K562 (cell line): ENCODE measurements around the gene NEK4. TPM values are rescaled to one million over a fixed set of nuclear protein-coding genes. Genes with fewer than 3 reads are reported as not detected.

Experiments used
- ATAC-seq: fragments of 200-7000 bp; cut with Tn5 transposase; 3 replicates; pipeline ENCODE4 v1.9.1; 2020; ENCODE audit warnings: moderate library complexity
- BruUV-seq: library from RNA; stranded (reverse); fragments of 400-500 nt; replicated peaks from 2 replicates; lab custom pipeline; 2021; lab: Mats Ljungman, UMichigan
- CTCF ChIA-PET: fragments of 300-600 bp; formaldehyde crosslinking; extraction: SDS; loops from one replicate; lab custom pipeline; 2021; ENCODE audit warnings: low intra/inter-chr PET ratio; lab: Yijun Ruan, JAX
- POLR2A ChIA-PET: fragments of 300-600, 350-650 bp; sonication (Branson Sonifier 250); formaldehyde crosslinking; extraction: SDS; loops from one replicate; lab custom pipeline; 2021; ENCODE audit warnings: antibody characterized with exemption, inconsistent platforms; lab: Yijun Ruan, JAX
- DNase-seq, 4 experiments: peaks; one replicate each; pipeline versions ENCODE4 v3.0.0 to v3.0.0-alpha.2; 2011 to 2018; ENCODE audit warnings: low spot score in 3 of 4, mixed read lengths in 3 of 4; ENCODE audit errors: extremely low read depth in 1 of 4
- FAIRE-seq: peaks from 2 replicates; lab custom pipeline; 2011; peaks lifted over from hg19 to GRCh38; lab: Jason Lieb, UNC
- H2AFZ ChIP-seq: 2 replicates; pipeline ENCODE4 v1.6.0; 2011; ENCODE audit warnings: low read depth, low read length, control low read depth, inconsistent platforms
- H3K27ac ChIP-seq: fragments of 200-600 bp; 3 replicates; pipeline ENCODE4 v1.8.0; 2011; ENCODE audit warnings: low read depth, mild to moderate bottlenecking, control low read depth, inconsistent platforms, low read length, moderate library complexity, mixed read lengths; ENCODE audit errors: extremely low read depth
- H3K27me3 ChIP-seq, 2 experiments: fragments of 300-600 bp in 1 of 2; 2 replicates in 1 of 2; 3 replicates in 1 of 2; pipeline versions ENCODE4 v1.6.0 to v1.8.0; 2011; ENCODE audit warnings: inconsistent platforms in 2 of 2, low read length in 2 of 2, mild to moderate bottlenecking in 1 of 2, mixed read lengths in 1 of 2, moderate library complexity in 1 of 2; ENCODE audit not compliant: control insufficient read depth in 2 of 2, insufficient read depth in 2 of 2
- H3K36me3 ChIP-seq: fragments of 300-600 bp; 3 replicates; pipeline ENCODE4 v1.8.0; 2011; ENCODE audit warnings: mild to moderate bottlenecking, low read length, inconsistent platforms; ENCODE audit not compliant: control insufficient read depth, insufficient read depth
- H3K4me1 ChIP-seq, 2 experiments: fragments of 200-600 bp in 1 of 2; replicated peaks in 1 of 2; 2 replicates in 1 of 2; 3 replicates in 1 of 2; pipeline versions ENCODE4 v1.5.1 to v1.8.0; 2011; ENCODE audit warnings: inconsistent platforms in 2 of 2, low read length in 2 of 2, mild to moderate bottlenecking in 1 of 2, mixed read lengths in 1 of 2, moderate library complexity in 1 of 2; ENCODE audit not compliant: control insufficient read depth in 2 of 2, insufficient read depth in 2 of 2
- H3K4me2 ChIP-seq: 2 replicates; pipeline ENCODE4 v1.6.1; 2011; ENCODE audit warnings: low read length, control low read depth, inconsistent platforms, mixed read lengths; ENCODE audit not compliant: insufficient read depth
- H3K4me3 ChIP-seq: fragments of 200-600 bp; sonication (generic), shearing (Covaris generic); 2 replicates; pipeline ENCODE4 v1.5.1; 2016; ENCODE audit warnings: control low read depth, inconsistent platforms
- H3K79me2 ChIP-seq: fragments of 200-600 bp; 3 replicates; pipeline ENCODE4 v1.8.0; 2011; ENCODE audit warnings: low read length, inconsistent platforms; ENCODE audit not compliant: control insufficient read depth, insufficient read depth
- H3K9ac ChIP-seq, 2 experiments: 2 replicates each; pipeline versions ENCODE4 v1.6.0 to v1.6.1; 2011; ENCODE audit warnings: low read depth in 2 of 2, low read length in 2 of 2, control low read depth in 1 of 2, inconsistent platforms in 1 of 2, mild to moderate bottlenecking in 1 of 2, mixed read lengths in 1 of 2; ENCODE audit not compliant: insufficient read depth in 1 of 2
- H3K9me1 ChIP-seq: one replicate; pipeline ENCODE4 v1.6.0; 2011; ENCODE audit warnings: inconsistent platforms, mild to moderate bottlenecking, low read length, moderate library complexity; ENCODE audit not compliant: control insufficient read depth, insufficient read depth
- H3K9me3 ChIP-seq: replicated peaks from 2 replicates; pipeline ENCODE4 v1.5.1; 2011; ENCODE audit warnings: low read depth, low read length, inconsistent platforms; ENCODE audit not compliant: control insufficient read depth, insufficient read depth
- H4K20me1 ChIP-seq: replicated peaks from 2 replicates; pipeline ENCODE4 v1.6.1; 2011; ENCODE audit warnings: low read length, inconsistent platforms, mixed read lengths; ENCODE audit not compliant: control insufficient read depth, insufficient read depth
- CBX2 ChIP-seq: fragments of 200-600 bp; sonication (generic); IDR thresholded peaks from one replicate; pipeline ENCODE4 v1.6.1; 2012; ENCODE audit warnings: mild to moderate bottlenecking, low read length, inconsistent platforms; ENCODE audit not compliant: insufficient read depth, poor library complexity, severe bottlenecking
- FOXP1 ChIP-seq: sonication (generic); formaldehyde crosslinking; IDR thresholded peaks from 2 replicates; pipeline ENCODE4 v1.8.0; 2022; ENCODE audit warnings: mild to moderate bottlenecking, missing genetic modification reagents
- RAD21 ChIP-seq, 2 experiments: fragments of 250-450 bp in 1 of 2; fragments of 450-650 bp in 1 of 2; sonication (Bioruptor Pico) in 1 of 2; formaldehyde crosslinking in 1 of 2; IDR thresholded peaks in 1 of 2; conservative IDR thresholded peaks in 1 of 2; 2 replicates each; pipeline versions ENCODE4 v1.4.0 to v1.8.0; 2020 to 2022; ENCODE audit warnings: mild to moderate bottlenecking in 2 of 2, moderate library complexity in 1 of 2
- XRCC5 ChIP-seq: fragments of 200-400 bp; formaldehyde crosslinking; IDR thresholded peaks from 2 replicates; pipeline ENCODE4 v1.6.1; 2017; ENCODE audit warnings: low read depth, mild to moderate bottlenecking, low read length
- ZKSCAN3 ChIP-seq: fragments of 250-450 bp; sonication (Bioruptor Pico); IDR thresholded peaks from 2 replicates; pipeline ENCODE4 v1.4.0; 2020
- WGBS: fragments of 100-300 bp; shearing (Covaris generic); methylation state at CpG from one replicate; pipeline ENCODE4 v1.1.6; 2016; ENCODE audit warnings: low coverage, mixed read lengths; ENCODE audit not compliant: insufficient coverage; ENCODE audit errors: missing lambda C conversion rate; 5-methylcytosine and 5-hydroxymethylcytosine counted together
- in situ Hi-C: fragments of 300-500 bp; cut with MboI; formaldehyde crosslinking; loops from 4 replicates; pipeline ENCODE4 v1.15.0; 2018; ENCODE audit warnings: inconsistent platforms, mixed read lengths
- intact Hi-C: fragments of 100-400 bp; cut with micrococcal nuclease; formaldehyde crosslinking; loops from 2 replicates; pipeline ENCODE4 v1.14.2; 2022
- polyA plus RNA-seq, 8 experiments: library from polyadenylated mRNA; depleted of rRNA in 4 of 8; stranded (reverse) in 5 of 8; unstranded in 3 of 8; fragments of >200 nt; fragmentation: Nextera tagmentation in 2 of 8; fragmentation: Illumina TruSeq in 1 of 8; extraction: Ambion mirVana in 2 of 8; extraction: Trizol in 1 of 8; gene quantifications; 2 replicates each; pipeline versions ENCODE4 v1.2.1 to v1.2.3, GENCODE V29; 2011 to 2014; ENCODE audit warnings: inconsistent platforms in 1 of 8, missing spikeins in 1 of 8
- total RNA-seq, 7 experiments: library from RNA; depleted of rRNA in 6 of 7; stranded (reverse); fragments of >200 nt in 6 of 7; fragmentation: Illumina TruSeq in 2 of 7; extraction: Trizol in 2 of 7; gene quantifications; 2 replicates each; pipeline versions ENCODE4 v1.2.1 to v1.2.3, GENCODE V29; 2011 to 2021; ENCODE audit warnings: low replicate concordance in 1 of 7
- TF ChIP-seq, protein P1 (sequence below): fragments of 250-450 bp; sonication (Bioruptor Pico); IDR thresholded peaks from 2 replicates; pipeline ENCODE4 v1.8.0; 2022; ENCODE audit warnings: inconsistent platforms

NEK4 gene
- total and polyA plus RNA-seq, 9 of the 15 experiments (the other 6 are each of a cell fraction or from before 2014, with no cell fraction given), result 5.8 to 23.1 (median 16.6) TPM

DNA sequence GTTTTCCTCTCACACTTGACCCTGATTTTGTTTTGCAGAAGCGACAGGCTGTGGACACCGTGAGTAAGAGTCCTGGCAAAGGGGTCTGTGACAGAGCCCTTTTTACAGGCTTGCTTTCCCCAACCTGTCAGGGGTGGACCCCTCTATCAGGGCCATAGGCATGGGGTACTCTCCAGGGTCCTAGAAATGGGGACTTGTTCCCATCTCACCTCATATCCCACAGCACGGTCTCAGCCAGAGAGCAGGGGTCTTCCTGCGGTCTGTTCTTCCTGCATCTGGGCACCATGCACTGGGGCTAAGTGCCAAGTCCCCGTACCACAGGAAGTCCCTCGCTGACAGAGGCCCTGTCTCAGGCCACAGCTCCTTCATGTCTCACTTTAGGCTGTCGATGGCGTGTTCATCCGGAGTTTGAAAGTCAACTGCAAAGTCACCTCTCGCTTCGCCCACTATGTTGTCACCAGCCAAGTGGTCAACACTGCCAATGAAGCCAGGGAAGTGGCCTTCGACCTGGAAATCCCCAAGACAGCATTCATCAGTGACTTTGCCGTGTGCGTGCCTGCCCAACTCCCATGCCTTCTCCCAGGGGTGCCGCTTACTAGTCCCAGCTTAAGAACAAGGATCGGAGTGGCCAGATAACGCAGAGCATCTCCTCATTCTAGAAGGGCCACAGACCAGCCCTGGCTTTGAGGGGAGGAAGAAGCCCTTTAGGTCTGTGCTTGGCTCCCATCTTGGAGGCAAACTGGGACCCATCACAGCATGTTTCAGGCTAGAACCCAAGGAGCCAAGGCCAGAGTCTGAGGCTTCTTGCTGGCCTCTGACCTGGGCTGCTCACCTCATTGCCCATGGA lies 7.4 kb upstream of the NEK4 start:
- in situ Hi-C loops (no loop called here), intact Hi-C loops (no loop called here)
- Histone ChIP-seq H3K4me3 (no peak overlapping the region), H3K27ac (no peak overlapping the region), H3K9me1 (no peaks in the 10 kb centered on the region), H3K9ac (no peak overlapping the region), H3K4me1 (no peaks in the 10 kb centered on the region; a peak in 2 of 5 replicates), H3K9me3 (no peaks in the 10 kb centered on the region), H3K4me2 (no peak overlapping the region), H3K36me3 (no peaks in the 10 kb centered on the region), H4K20me1 (no peaks in the 10 kb centered on the region), H2AFZ (no peak overlapping the region), H3K27me3 (peaks cover 0 to 23% of the 10 kb centered on the region in 2 experiments; a peak in 2 of 5 replicates), H3K79me2 (no peaks in the 10 kb centered on the region)
- no peak for TF ChIP-seq CBX2
- no peak for DNase-seq
- WGBS, result 35% methylated on average over 15 of the region's 17 CpGs
- no TSS peak for BruUV-seq
- ChIA-PET POLR2A (interaction anchor here (0.6 kb wide), 1 partner anchor 9 kb away, joined by 3 read pairs; no protein-coding TSS in a partner anchor), CTCF (no interaction called here)
- ATAC-seq, result no peak
- FAIRE-seq, result no peak

GRCh38 chr3:52777127-52777958 lies 6.6 kb upstream of the NEK4 start, which contains the start of gene ITIH1:
Gene ITIH1 (plus strand): TSS chr3:52777599. CDS start chr3:52777616, 17 bp downstream.
- CTCF ChIA-PET, result no interaction called here
- Histone ChIP-seq H3K9me1 (no peaks in the 10 kb centered on the region), H3K4me1 (no peaks in the 10 kb centered on the region; a peak in 2 of 5 replicates), H3K27me3 (peaks cover 0 to 17% of the 10 kb centered on the region in 2 experiments; a peak in 2 of 5 replicates), H3K9me3 (no peaks in the 10 kb centered on the region), H3K9ac (no peak within 1 kb of the TSS), H3K27ac (no peak within 1 kb of the TSS), H3K79me2 (no peaks in the 10 kb centered on the region), H4K20me1 (no peaks in the 10 kb centered on the region), H3K4me3 (no peak within 1 kb of the TSS), H3K4me2 (no peak within 1 kb of the TSS), H3K36me3 (no peaks in the 10 kb centered on the region), H2AFZ (no peak within 1 kb of the TSS)
- in situ Hi-C loops (no loop called here), intact Hi-C loops (no loop called here)
- POLR2A ChIA-PET, result no interaction called here
- 23% methylated on average over 11 of the region's 12 CpGs for WGBS
- FAIRE-seq, result no peak
- ATAC-seq, result no peak
- no TSS peak for BruUV-seq
- TF ChIP-seq ZKSCAN3 (CRISPR knock-in tag) (no peak), RAD21 (CRISPR knock-in tag; conservative IDR thresholded peaks at IDR 0.05 in 1 of 2, IDR thresholded peaks at IDR 0.05 in 1 of 2) (no peak), XRCC5 (no peak), FOXP1 (CRISPR knock-in tag) (no peak)
- TF ChIP-seq, protein P1, sequence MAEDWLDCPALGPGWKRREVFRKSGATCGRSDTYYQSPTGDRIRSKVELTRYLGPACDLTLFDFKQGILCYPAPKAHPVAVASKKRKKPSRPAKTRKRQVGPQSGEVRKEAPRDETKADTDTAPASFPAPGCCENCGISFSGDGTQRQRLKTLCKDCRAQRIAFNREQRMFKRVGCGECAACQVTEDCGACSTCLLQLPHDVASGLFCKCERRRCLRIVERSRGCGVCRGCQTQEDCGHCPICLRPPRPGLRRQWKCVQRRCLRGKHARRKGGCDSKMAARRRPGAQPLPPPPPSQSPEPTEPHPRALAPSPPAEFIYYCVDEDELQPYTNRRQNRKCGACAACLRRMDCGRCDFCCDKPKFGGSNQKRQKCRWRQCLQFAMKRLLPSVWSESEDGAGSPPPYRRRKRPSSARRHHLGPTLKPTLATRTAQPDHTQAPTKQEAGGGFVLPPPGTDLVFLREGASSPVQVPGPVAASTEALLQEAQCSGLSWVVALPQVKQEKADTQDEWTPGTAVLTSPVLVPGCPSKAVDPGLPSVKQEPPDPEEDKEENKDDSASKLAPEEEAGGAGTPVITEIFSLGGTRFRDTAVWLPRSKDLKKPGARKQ, result no peak
- no peak for DNase-seq
